ENCODE data around the gene ZNF560. TPM values are rescaled to one million over a fixed set of nuclear protein-coding genes. Genes with fewer than 3 reads are reported as not detected.

The ZNF560 gene
- total and polyA plus RNA-seq, 2 of the 13 experiments (the other 11 are each of a cell fraction or from before 2014, with no cell fraction given) = not detected

GRCh38 chr19:9435279-9436268, 62.8 kb downstream of the ZNF560 start, which contains the start of gene ZNF266 (continued):
- TF ChIP-seq E2F2 (CRISPR knock-in tag; IDR thresholded peaks at IDR 0.05; ENCODE audit: borderline replicate concordance) (no peak), MYC (CRISPR knock-in tag; IDR thresholded peaks at IDR 0.05; ENCODE audit: borderline replicate concordance) (peak; percentile 39; the same call in 1 of the 2 replicates), GMEB1 (CRISPR knock-in tag; IDR thresholded peaks at IDR 0.05; ENCODE audit: borderline replicate concordance) (peak; percentile 78), CHCHD3 (CRISPR knock-in tag; IDR thresholded peaks at IDR 0.05) (no peak), TFAP4 (IDR thresholded peaks at IDR 0.05; ENCODE audit: borderline replicate concordance, low read depth) (no peak), ZNF670 (CRISPR knock-in tag; IDR thresholded peaks at IDR 0.05; ENCODE audit: borderline replicate concordance) (peak; percentile 55; the same call in 1 of the 2 replicates), ZFY (CRISPR knock-in tag; IDR thresholded peaks at IDR 0.05) (peak; percentile 81), SNAPC4 (CRISPR knock-in tag; IDR thresholded peaks at IDR 0.05) (no peak), ZNF142 (CRISPR knock-in tag; IDR thresholded peaks at IDR 0.05) (no peak), MYPOP (CRISPR knock-in tag; IDR thresholded peaks at IDR 0.05) (peak; percentile 49; the same call in 1 of the 2 replicates)
